Activated T-cell treated with anti-CD3 and anti-CD28 coated beads, Interleukin-2, amount 50 U/mL, for 24 hours (primary cell): ENCODE measurements around the gene KRT74.

Source experiments
- DNase-seq: peaks from one replicate; pipeline ENCODE4 v3.0.0-alpha.2; 2020
- H3K27ac Mint-ChIP-seq: 2 replicates; pipeline ENCODE4 v1.8.0; 2020; ENCODE audit warnings: mild to moderate bottlenecking, mixed read lengths
- H3K27me3 Mint-ChIP-seq: 2 replicates; pipeline ENCODE4 v1.8.0; 2020; ENCODE audit warnings: mixed read lengths
- H3K36me3 Mint-ChIP-seq: 2 replicates; pipeline ENCODE4 v1.8.0; 2020; ENCODE audit warnings: low read depth, mixed read lengths
- H3K4me1 Mint-ChIP-seq: 2 replicates; pipeline ENCODE4 v1.8.0; 2020; ENCODE audit warnings: low read depth, mixed read lengths
- H3K4me3 Mint-ChIP-seq: 2 replicates; pipeline ENCODE4 v1.8.0; 2020; ENCODE audit warnings: mild to moderate bottlenecking, moderate library complexity, mixed read lengths
- H3K9me3 Mint-ChIP-seq: 2 replicates; pipeline ENCODE4 v1.8.0; 2020; ENCODE audit warnings: mixed read lengths

The KRT74 gene

GRCh38 chr12:52542785-52543318, 30.8 kb downstream of the KRT74 start:
- Mint-ChIP-seq H3K9me3 (no peaks in the 10 kb centered on the region), H3K4me1 (peaks cover 3% of the 10 kb centered on the region), H3K27ac (no peak overlapping the region), H3K36me3 (no peaks in the 10 kb centered on the region), H3K27me3 (no peaks in the 10 kb centered on the region), H3K4me3 (no peak overlapping the region)
- no peak for DNase-seq

GRCh38 chr12:52542157-52542556, 31.5 kb downstream of the KRT74 start:
- Mint-ChIP-seq H3K4me3 (no peak overlapping the region), H3K4me1 (peaks cover 3% of the 10 kb centered on the region), H3K27ac (no peak overlapping the region), H3K9me3 (no peaks in the 10 kb centered on the region), H3K36me3 (no peaks in the 10 kb centered on the region), H3K27me3 (no peaks in the 10 kb centered on the region)
- no peak for DNase-seq

- Mint-ChIP-seq H3K27ac (no peak overlapping the region), H3K36me3 (no peaks in the 10 kb centered on the region), H3K4me1 (peaks cover 3% of the 10 kb centered on the region), H3K9me3 (no peaks in the 10 kb centered on the region), H3K4me3 (no peak overlapping the region), H3K27me3 (peaks cover 3% of the 10 kb centered on the region)
- DNase-seq, result no peak
Measured at GRCh38 chr12:52541709-52542108, 31.9 kb downstream of the KRT74 start.

DNA sequence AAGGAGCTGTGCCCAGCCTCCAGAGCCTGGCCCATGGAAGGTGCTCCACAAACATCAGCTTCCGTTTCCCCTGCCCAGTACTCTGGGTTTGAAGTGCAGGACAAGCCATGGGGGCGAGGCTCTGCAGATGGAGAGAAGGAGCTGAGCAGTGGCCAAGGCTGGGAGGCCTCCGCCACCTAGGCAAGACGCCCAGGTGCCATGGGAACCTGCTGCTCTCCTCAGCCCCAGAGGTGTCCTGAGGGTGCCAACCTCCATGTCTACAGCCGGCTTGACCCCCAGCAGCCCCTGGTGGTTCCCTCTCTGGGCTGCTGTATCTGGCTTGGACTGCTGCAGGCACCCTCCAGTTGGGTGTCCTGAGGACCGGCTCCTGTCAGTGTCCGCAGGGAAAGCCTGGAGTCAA, 33.1 kb downstream of the KRT74 start:
- H3K36me3 Mint-ChIP-seq, result no peaks in the 10 kb centered on the region
- no peak overlapping the region for H3K4me3 Mint-ChIP-seq
- H3K4me1 Mint-ChIP-seq, result peaks cover 3% of the 10 kb centered on the region
- no peaks in the 10 kb centered on the region for H3K9me3 Mint-ChIP-seq
- peaks cover 3% of the 10 kb centered on the region for H3K27me3 Mint-ChIP-seq
- DNase-seq, result no peak
- no peak overlapping the region for H3K27ac Mint-ChIP-seq

GRCh38 chr12:52539821-52540173, 33.8 kb downstream of the KRT74 start:
- Mint-ChIP-seq H3K27me3 (peaks cover 3% of the 10 kb centered on the region), H3K27ac (no peak overlapping the region), H3K36me3 (no peaks in the 10 kb centered on the region), H3K4me3 (no peak overlapping the region), H3K4me1 (peaks cover 3% of the 10 kb centered on the region), H3K9me3 (no peaks in the 10 kb centered on the region)
- no peak for DNase-seq

GRCh38 chr12:52539083-52539820, 34.4 kb downstream of the KRT74 start:
- no peak for DNase-seq
- Mint-ChIP-seq H3K4me1 (peaks cover 3% of the 10 kb centered on the region), H3K9me3 (no peaks in the 10 kb centered on the region), H3K36me3 (no peaks in the 10 kb centered on the region), H3K4me3 (no peak overlapping the region), H3K27me3 (peaks cover 3% of the 10 kb centered on the region), H3K27ac (peak overlapping the region; percentile 45)

DNA sequence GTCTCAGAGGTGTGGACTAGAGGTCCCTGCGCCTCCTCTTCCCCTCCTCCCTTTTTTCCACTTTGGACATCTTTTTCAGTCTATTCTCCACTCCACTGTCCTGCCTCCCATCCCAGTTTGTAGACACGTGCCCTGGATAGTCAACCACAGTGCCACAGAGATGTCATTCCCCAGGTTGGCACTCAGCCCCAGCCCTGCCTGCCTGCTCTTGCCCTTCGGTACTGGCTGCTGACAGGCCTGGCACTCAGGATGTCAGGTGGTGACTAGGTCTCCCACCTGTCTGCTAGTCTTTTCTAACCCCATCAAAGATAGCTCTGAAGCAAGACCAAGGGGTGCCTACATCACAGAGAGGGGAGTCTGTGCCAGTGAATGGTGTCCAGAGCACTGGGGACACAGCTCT, 36.5 kb downstream of the KRT74 start:
- Mint-ChIP-seq H3K27ac (no peak overlapping the region), H3K9me3 (no peaks in the 10 kb centered on the region), H3K4me3 (no peak overlapping the region), H3K4me1 (no peaks in the 10 kb centered on the region), H3K27me3 (peaks cover 3% of the 10 kb centered on the region), H3K36me3 (no peaks in the 10 kb centered on the region)
- DNase-seq, result no peak

- no peak overlapping the region for H3K4me3 Mint-ChIP-seq
- H3K9me3 Mint-ChIP-seq, result no peaks in the 10 kb centered on the region
- H3K27ac Mint-ChIP-seq, result no peak overlapping the region
- H3K36me3 Mint-ChIP-seq, result no peaks in the 10 kb centered on the region
- DNase-seq, result no peak
- H3K4me1 Mint-ChIP-seq, result no peaks in the 10 kb centered on the region
- peaks cover 3% of the 10 kb centered on the region for H3K27me3 Mint-ChIP-seq
Measured at GRCh38 chr12:52535574-52535973, 38.1 kb downstream of the KRT74 start.

DNA sequence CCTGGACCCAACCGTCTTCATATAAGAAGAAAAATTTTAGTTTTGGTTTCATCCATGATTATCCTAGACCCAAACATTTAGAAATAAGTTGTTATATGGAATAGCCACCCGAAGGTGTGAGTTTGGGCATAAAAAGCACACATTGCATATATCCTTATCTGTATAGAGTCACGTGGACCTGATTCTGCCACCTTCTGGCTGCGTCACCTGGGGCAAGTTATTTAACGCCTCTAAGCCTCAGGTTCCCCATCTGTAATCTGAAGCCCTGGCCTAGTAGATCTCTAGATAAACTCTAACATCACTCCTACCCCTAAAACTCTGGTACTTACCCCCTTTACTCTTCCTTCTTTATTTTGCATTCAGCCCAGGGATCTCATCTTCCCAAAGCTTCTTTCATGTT, 39.2 kb downstream of the KRT74 start:
- Mint-ChIP-seq H3K36me3 (no peaks in the 10 kb centered on the region), H3K27me3 (peaks cover 3% of the 10 kb centered on the region), H3K4me1 (no peaks in the 10 kb centered on the region), H3K9me3 (no peaks in the 10 kb centered on the region), H3K27ac (no peak overlapping the region), H3K4me3 (no peak overlapping the region)
- no peak for DNase-seq

DNA sequence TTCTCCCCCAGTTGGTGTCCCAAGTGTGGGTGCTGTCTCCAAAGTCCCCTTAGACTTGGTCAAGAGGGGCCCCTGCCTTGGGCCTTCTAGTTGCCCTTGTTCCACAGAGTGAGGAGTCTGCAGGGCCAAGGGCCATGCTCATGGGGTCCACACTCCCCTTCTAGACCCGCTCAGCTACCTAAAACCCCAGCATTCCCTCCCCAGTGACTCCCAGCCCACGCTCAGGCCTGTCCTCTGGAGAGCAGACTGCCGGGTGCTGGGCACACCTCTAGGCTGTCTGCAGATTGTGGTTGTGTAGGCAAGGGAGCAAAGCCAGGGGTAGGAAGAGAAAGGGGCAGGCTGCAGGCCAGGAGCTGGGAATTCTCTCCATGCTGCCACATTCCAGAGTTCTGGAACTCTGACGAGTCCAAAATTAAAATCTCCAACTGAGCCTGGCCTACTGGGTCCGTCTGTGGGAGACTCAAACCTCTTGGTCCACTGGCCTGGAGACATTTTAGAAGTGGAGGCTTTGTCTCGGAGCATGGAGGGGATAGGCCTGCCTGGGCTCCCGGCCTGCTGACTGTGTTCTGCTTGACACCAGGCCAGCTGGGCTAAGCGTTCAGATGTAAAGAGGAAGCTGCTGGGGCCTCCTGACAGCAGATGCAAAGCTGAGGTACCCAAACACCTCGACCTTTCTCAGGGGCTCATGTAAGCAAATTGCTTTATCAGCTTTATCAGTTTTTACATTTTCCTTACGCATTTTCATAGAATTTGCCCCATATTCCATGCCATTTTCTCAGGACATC, 39.8 kb downstream of the KRT74 start:
- H3K36me3 Mint-ChIP-seq, result no peaks in the 10 kb centered on the region
- no peaks in the 10 kb centered on the region for H3K4me1 Mint-ChIP-seq
- H3K4me3 Mint-ChIP-seq, result no peak overlapping the region
- DNase-seq, result no peak
- peaks cover 3% of the 10 kb centered on the region for H3K27me3 Mint-ChIP-seq
- H3K9me3 Mint-ChIP-seq, result no peaks in the 10 kb centered on the region
- H3K27ac Mint-ChIP-seq, result no peak overlapping the region

GRCh38 chr12:52532636-52533035, 41.0 kb downstream of the KRT74 start:
- Mint-ChIP-seq H3K4me1 (no peaks in the 10 kb centered on the region), H3K27ac (no peak overlapping the region), H3K4me3 (no peak overlapping the region), H3K9me3 (no peaks in the 10 kb centered on the region), H3K27me3 (peaks cover 3% of the 10 kb centered on the region), H3K36me3 (no peaks in the 10 kb centered on the region)
- DNase-seq, result no peak

DNA sequence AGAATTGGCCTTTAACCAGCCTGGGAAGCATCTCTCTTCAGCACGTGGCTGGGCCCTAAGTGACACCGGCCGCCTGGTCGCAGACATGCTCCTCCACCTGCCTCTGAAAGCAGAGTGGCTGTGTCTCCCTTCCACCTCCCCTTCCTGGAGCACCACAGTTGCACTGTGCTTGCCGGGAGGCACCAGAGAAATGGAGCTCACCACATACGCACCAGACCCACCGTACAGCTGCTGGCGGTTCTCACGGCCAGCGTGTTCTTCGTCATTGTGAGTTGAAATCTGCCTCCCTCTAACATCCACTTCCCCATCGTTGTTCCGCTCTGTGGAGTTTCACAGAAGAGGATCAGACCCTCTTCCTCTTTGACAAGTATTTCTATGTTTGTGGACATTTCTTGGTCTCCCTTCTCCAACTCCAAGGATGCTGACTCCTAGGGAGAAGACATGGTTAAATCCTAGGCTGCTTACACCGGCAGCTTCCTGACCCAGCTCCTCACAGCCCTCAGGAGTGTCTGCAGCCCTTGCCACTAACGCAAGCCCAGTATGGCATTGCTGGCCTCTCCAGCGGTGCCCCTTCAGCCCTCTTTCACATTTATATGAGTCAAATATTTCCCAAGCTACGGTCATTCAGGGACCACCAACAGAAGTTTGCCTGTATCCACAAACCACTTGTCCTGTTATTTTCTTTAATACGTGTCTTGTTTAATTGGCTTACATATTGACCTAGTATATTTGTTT, 41.9 kb downstream of the KRT74 start:
- Mint-ChIP-seq H3K9me3 (no peaks in the 10 kb centered on the region), H3K36me3 (no peaks in the 10 kb centered on the region), H3K4me1 (no peaks in the 10 kb centered on the region), H3K4me3 (no peak overlapping the region), H3K27me3 (no peaks in the 10 kb centered on the region), H3K27ac (no peak overlapping the region)
- DNase-seq, result no peak

- H3K4me1 Mint-ChIP-seq, result no peaks in the 10 kb centered on the region
- H3K27ac Mint-ChIP-seq, result no peak overlapping the region
- H3K36me3 Mint-ChIP-seq, result no peaks in the 10 kb centered on the region
- no peaks in the 10 kb centered on the region for H3K9me3 Mint-ChIP-seq
- DNase-seq, result no peak
- H3K27me3 Mint-ChIP-seq, result no peaks in the 10 kb centered on the region
- no peak overlapping the region for H3K4me3 Mint-ChIP-seq
Measured at GRCh38 chr12:52530905-52531304, 42.7 kb downstream of the KRT74 start.

GRCh38 chr12:52530366-52530765, 43.3 kb downstream of the KRT74 start:
- H3K4me1 Mint-ChIP-seq, result no peaks in the 10 kb centered on the region
- H3K27me3 Mint-ChIP-seq, result no peaks in the 10 kb centered on the region
- no peak overlapping the region for H3K27ac Mint-ChIP-seq
- no peak overlapping the region for H3K4me3 Mint-ChIP-seq
- no peaks in the 10 kb centered on the region for H3K9me3 Mint-ChIP-seq
- DNase-seq, result no peak
- no peaks in the 10 kb centered on the region for H3K36me3 Mint-ChIP-seq

DNA sequence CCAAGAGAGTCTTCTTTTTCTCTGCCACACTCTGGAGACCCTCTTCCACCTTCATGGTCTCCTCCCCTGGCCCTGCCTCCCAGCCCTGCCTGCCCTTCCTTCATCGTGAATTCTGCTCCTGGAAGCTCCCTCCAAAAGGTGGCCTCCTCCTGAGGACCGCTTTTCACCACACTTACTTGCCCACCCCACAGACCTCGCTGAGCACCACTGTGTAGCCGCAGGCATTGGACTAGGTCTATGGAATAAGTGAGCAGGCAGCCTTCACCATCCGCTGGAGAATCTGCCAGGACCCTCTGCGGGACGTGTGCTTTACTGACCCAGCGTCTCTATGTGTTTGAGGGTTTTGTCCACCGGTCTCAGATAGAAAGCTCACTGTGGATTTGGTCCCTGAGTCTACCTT, 43.8 kb downstream of the KRT74 start:
- no peaks in the 10 kb centered on the region for H3K9me3 Mint-ChIP-seq
- H3K4me3 Mint-ChIP-seq, result no peak overlapping the region
- no peak for DNase-seq
- H3K36me3 Mint-ChIP-seq, result no peaks in the 10 kb centered on the region
- H3K4me1 Mint-ChIP-seq, result no peaks in the 10 kb centered on the region
- H3K27ac Mint-ChIP-seq, result no peak overlapping the region
- no peaks in the 10 kb centered on the region for H3K27me3 Mint-ChIP-seq
